22Rv1 (cell line): Measurements from ENCODE around the gene ALKBH5.

Source experiments
- CTCF ChIP-seq: fragments of 450-650 bp; IDR thresholded peaks from 2 replicates; pipeline ENCODE4 v1.5.1; 2017; ENCODE audit warnings: mild to moderate bottlenecking
- ZFX ChIP-seq: fragments of 450-650 bp; IDR thresholded peaks from 2 replicates; pipeline ENCODE4 v1.6.1; 2017; ENCODE audit warnings: antibody characterized with exemption, borderline replicate concordance

GRCh38 chr17:18253187-18253884, 69.7 kb downstream of the ALKBH5 start:
- TF ChIP-seq CTCF = no peak
- TF ChIP-seq ZFX = no peak
